Measurements from ENCODE around the gene ANKMY1.
"Not testable (repeated sequence)": the region's sequence is repeated elsewhere in the genome, so short reads cannot be mapped to it uniquely, and the experiment has no call there.

ANKMY1 gene

DNA sequence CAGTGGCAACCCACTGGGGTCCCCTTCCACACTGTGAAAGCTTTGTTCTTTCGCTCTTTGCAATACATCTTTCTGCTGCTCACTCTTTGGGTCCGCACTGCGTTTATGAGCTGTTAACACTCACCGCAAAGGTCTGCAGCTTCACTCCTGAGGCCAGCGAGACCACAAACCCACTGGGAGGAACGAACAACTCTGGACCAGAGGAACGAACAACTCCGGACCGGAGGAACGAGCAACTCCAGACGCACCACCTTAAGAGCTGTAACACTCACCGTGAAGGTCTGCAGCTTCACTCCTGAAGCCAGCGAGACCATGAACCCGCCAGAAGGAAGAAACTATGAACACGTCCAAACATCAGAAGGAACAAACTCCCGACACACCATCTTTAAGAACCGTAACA is 18.7 kb downstream of the ANKMY1 start:
- DNase-seq, result not testable (repeated sequence)

DNA sequence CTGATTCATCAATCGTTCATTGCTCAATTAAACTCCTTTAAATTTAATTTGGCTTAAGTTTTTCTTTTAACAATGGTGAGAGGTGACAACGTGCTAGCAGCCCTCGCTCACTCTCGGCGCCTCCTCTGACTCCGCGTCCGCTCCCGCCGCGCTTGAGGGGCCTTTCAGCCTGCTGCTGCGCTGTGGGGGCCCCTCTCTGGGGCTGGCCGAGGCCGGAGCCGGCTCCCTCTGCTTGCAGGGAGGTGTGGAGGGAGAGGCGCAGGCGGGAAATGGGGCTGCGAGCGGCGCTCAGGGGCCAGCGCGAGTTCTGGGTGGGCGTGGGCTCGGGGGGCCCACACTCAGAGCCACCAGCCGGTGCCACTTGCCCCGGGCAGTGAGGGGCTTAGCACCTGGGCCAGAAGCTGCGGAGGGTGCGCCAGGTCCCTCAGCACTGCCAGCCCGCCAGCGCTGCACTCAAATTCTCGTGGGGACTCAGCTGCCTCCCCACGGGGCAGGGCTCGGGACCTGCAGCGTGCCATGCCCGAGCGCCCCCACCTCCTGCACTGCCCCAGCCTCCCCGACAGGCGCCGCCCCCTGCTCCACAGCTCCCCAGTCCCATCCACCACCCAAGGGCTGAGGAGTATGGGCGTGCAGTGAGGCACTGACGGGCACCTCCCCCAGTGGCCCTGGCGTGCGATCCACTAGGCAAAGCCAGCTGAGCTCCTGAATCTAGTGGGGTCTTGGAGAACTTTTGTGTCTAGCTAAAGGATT is 19.6 kb downstream of the ANKMY1 start:
- DNase-seq, result no peak

DNA sequence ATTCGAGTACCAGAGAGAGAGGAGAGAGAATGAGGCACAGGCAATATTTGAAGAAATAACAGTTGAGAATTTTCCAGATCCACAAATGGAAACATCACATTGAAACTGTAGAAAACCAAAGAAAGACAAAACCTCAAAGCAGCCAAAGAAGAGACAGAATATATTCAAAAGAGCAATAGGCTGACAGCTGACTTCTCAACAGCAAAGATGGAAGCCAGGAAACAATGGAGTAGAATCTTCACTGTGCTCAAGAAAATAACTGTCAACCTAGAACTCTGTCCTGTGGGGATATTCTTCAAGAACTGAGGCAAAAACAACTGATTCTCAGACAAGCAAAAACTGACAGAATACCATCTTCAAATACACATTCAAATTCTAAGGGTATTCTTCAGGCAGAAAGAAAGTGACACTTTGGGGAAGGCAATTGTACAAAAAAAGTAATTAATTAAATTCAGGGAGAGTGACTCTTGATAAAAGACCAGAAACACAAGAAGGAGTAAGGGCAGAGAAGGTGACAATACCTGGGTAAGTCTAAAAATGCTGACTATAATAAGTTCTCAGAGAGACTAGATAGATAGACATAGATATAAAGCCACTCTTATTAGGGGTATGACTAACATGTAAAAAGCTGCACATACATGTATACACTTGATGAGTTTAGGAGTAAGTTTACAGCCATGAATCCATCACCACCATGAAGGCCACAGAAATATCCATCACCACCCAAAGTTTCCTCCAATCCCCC is 25.6 kb downstream of the ANKMY1 start:
- no peak for DNase-seq

DNA sequence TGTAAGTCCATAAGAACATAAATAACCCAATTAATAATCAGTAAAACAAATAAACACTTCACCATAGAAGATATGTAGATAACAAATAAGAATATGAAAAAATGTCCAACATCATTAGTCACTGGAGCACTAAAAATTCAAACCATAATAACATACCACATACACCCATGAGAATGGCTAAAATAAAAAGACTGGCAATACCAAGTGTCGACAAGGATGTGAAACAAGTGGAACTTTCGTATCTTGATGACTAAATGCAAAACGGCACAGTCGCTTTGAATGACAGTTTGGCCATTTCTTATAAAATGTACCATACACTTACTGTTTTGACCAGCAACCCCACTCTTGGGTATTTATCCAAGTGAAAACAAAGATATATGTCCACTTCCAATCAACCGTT is 26.8 kb downstream of the ANKMY1 start:
- DNase-seq, result no peak

DNA sequence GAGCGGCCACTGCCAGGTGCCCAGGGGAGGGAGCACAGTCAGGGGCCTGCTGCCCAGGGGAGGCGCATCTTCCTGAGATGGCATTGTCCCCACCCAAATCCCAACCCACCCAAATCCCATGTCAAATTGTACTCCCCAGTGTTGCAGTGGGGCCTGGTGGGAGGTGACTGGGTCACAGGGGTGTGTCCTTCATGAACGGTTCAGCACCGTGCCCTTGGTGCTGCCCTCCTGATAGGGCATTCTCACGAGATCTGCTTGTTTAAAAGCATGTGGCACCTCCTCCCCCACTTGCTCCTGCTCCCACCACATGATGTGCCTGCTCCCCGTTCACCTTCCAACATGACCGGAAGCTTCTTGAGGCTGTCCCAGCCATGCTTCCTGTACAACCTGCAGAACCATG is 27.6 kb downstream of the ANKMY1 start:
- DNase-seq, result no peak

DNA sequence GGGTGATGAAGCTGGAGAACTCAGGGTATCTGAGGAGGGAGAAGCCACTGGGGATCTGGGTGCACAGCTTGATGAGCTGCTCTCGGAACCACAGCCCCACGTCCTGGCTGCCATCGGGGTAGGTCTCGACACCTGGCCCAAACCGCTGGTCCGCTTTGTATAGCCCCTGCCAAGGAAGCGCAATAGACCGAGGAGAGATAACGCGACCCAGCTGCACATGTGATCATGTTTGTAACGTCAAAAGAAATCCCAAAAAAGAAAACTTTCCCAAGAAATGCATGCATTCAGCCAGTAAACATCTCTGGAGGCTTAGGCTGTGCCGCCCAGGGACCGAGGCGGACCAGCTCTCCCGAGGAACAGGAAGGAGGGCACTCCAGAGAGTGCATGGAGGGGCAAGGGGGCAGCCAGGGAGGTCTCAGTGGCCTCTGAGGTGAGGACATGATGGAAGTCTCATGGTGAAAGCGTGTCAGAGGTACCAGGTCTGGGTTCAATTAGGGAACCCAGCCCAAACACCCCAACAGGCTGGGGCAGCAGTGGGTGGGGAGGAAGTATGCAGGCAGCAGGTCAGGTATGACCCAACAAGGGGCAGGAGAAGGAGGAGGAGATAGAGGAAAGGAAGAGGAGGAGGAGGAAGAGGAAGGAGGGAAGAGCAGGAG is 28.3 kb downstream of the ANKMY1 start:
- DNase-seq, result no peak

DNA sequence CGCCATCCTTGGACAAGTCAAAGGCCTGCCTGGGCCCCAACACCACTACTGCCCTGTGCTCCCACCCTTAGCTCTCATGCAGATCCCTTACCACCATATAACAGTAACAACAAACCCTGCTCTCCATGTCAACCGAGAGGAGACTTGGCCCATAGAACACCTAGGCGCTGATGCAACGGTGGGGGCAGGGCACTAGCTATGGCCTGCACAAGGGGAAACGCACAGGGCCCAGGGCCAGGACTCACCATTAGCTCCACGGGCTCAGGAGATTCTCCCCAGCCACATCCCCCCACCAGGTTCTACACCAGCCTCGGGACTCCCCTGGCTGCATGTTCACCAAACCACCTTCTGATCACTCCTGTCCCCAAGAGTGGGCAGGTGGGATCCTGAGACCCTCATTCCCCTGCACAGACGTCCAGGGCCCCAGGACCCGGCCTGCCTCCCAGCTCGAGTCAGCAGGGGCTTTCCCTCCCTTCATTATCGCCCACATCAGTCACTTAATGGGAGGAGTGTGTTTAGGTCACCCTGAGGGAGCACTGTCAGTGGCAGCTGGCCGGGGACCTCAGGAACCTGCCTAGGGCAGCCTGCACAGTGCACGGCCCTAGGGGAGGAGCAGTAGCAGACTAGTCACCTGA is 29.3 kb downstream of the ANKMY1 start:
- DNase-seq, result no peak

DNA sequence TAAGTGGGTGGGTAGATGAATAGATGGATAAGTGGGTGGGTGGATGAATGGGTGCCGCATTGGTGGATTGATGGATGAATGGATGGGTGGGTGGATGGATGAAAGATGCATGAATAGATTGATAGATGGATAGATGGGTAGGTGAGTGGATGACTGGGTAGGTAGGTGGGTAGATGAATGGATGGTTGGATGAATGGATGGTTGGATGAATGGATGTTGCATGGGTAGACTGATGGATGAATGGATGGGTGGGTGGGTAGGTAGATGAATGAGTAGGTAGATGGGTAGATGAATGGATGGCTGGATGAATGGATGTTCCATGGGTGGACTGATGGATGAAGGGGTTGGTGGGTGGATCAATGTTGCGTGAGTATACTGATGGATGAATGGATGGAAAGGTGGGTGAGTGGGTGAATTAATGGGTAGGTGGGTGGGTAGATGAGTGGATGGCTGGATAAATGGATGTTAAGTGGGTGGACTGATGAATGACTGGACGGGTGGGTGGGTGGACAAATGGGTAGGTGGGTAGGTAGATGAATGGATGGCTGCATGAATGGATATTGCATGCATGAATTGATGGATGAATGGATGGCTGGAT is 30.5 kb downstream of the ANKMY1 start:
- no peak for DNase-seq

DNA sequence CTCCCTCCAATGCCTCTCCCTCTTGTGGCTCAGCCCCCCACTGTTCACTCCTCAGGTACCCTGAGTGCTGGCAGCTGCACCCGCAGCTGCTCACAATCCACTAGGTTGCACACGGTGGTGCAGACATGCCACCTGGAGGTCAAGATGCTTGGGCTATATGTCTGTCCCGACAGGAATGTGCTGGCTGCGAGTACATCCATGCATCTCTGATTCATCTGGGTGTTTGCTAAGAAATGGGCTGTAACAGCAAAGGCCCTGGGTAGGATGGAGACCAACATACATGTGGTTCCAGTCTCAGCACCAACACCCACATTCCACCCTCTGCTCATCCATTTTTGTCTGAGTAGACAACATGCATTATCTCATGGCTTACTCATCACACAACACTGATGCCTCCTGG is 31.3 kb downstream of the ANKMY1 start:
- DNase-seq, result no peak

DNA sequence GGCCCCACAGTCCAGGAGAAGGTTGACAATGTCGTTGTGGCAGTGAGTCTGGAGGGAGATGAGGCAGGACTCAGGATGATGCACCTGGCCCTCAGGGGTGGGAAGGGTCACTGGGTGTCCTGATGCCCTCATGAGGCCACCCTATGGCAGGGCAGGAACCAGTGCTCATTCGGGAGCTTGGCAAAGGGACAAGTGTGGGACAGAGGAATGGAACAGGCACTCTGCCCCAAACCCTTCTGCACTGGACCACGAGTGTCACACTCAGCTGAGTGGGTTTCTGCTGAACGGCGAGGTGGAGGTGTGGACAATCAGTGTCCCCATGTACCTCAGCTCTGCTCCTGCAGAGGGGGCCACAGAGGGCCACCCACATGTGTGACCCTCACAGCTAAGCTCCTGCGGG is 32.0 kb downstream of the ANKMY1 start:
- DNase-seq, result no peak

DNA sequence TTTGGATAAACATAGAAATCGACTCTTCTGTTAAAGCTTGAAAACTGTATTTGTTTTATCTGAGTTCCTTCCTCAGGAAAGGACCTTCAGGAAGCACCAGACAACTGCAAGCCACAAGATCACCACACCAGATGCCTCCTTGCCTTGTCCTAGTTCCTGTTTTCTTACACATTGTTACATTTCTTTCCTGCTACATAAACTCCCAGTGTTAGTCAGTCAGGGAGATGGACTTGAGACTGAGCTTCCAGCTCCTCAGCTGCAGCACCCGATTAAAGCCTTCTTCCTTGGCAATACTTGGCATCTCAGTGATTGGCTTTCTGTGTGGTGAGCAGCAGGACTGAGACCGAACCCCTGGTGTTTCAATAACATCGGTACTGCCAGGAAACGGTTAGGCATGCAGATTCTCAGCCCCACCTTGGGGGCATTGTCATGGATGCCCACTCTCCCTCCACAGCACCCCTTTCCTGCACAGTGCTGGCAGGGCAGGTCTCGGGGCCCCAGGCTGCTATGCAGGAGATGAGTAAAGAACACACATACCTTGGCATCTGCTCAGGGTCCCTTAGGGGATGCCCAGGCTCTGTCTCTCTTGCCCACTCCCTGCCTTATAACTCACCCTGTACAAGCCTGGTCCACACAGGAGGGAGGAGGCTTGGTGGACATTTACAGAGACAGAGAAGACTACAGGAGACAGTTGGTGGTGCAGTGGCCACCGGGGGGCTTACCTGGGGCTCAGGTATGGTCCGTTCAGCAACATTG is 32.6 kb downstream of the ANKMY1 start:
- DNase-seq, result no peak

DNA sequence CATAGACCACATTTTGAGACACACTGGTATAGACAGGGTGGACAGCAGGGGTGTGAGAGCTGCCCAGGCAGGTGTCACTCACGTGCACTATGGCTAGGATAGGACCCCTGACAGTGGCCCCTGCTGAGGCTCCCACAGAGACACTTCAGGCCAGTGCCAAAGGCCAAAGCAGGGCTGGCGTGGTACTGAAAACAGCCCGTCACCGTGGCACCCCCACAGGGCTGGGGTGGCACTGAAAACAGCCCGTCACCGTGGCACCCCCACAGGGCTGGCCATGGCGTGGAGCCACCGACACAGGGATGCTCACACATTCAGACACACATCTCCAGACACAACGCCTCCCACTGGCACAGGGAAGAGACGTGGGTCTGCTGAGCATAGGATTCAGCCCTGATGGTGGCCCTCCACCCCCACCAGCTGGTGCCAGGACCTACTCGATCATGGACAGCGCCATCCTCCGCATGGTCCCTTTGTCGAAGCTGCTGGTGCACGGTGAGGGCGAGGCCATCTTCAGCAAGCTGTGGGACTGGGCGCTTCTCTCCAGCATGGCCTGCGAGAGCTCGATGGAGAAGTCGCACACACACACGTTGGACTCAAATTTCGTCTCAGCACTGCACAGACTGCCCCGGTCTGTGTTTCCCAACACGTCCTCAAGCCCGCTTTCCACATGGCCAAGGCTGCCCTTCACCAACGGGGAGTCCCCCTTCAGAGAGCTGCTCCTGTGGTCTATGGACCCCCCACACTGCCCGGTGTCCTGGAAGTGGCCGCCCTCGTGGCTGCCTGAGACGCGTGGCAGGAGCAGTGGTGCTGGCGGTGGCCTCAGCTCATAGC is 34.1 kb downstream of the ANKMY1 start:
- no peak for DNase-seq

DNA sequence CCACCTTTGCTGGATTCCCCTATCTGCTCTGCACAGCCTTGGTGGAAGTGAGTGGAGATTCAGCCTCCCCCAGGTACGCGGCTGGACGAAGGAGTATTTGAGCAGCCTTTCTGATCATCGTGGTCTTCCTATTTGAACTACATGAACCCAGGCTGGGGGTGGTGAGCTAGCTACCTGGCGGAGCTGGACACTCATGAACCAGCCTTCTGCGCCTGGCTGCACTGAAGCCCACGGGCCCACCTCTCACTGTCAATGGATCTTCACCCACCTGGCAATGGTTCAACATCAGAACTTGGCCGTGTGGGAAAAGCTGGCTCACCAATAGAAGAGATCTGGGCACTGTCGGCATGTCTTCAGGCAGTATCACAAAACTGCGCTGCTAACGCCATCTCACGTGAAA is 35.4 kb downstream of the ANKMY1 start:
- DNase-seq, result no peak

DNA sequence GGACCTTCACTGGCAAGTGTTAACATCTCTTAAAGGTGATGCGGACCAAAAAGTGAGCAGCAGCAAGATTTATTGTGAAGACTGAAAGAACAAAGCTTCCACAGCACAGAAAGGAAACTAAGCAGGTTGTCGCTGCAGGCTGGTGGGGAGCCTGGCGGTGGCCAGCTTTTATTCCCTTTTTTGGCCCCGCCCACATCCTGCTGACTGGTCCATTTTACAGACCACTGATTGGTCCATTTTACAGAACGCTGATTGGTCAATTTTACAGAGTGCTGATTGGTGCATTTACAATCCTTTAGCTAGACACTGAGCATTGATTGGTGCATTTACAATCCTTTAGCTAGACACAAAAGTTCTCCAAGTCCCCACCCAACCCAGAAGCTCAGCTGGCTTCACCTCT is 35.9 kb downstream of the ANKMY1 start:
- not testable (repeated sequence) for DNase-seq

DNA sequence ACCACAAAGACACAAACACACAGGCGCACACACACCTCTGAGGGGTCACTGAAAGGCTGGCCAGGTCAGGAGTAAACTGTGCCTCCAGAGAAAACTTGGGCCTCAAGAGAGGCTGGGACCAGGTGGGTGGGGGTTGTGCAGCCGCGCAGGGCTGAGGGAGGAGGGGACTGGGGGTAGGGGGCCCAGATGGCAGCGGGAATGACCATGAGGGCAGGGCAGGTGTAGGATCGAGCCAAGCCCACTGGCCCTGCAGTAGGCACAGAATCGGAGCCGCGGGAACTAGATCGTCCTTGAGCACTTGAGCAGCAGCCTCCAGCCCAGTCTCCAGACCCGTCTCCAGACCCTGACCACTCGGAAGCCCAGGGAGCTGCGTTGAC is 36.8 kb downstream of the ANKMY1 start:
- DNase-seq, result no peak

DNA sequence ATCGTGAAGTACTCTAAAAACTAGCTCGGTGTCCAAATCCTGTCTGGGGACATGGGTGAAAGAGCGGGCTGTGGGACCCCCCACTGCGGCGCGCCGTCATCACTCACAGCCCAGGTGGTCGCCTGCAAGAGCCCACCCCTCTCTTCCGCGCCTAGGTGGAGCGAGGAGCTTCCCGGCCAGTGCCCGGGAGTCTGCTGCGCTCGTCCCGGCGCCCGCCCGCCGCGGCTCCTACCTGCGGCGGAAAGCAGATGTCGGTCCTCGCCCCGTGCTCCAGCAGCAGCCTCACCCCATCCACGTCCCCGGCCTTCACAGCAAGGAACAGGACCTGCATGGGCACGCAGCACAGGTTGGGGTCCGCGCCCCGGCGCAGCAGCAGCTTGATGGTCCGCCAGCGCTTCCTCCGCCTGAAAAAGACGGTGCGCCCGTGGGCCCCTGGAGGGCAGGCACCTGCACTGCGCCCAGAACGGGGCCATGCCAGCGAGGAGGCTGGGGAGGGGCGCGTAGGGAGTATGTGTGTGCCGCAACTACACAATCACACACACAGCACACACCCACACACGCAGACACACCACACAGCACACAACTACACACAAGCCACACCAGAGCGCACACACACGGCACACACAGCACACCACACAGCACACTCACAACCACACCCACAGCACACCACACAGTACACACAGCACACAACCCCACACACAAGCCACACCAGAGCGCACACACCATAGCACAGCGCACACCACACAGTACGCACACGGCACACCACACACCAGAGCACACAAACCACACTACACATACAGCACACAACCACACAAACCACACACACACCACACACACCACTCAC is 37.4 kb downstream of the ANKMY1 start:
- no peak for DNase-seq

DNA sequence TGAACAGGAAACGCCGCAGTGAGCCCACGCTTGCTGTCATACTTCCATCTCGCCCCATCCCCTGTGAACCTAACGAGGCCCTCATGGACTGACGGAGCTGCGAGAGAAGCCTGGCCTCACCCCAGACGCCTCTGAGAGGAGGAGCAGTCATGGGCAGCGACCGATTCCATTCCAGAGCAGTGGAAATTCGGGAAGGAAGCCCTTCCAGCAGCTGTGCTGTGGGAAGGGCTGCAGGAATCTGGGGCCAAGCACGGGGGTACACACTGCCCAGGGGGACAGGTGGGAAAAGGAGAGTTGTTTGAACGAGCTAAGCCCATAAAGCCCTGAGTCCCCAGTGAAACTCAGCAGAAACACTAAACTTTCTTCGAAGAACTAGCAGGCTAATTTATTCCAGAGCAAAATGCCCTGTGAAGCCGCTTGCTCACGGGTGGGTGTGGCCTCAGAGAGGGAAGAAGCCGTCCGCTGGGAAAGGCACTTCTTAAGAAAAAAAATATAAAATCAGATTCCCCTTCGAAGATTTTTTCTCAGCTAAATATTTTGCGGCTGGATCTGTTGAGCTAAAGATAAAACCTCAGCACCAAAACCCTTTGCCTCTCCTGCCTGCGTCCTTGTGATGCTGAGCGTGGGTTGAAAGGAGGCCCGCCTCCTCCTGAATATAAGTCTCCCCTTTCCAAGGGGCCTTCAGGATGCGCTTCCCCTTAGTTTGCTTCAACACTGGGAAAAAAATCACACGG is 38.2 kb downstream of the ANKMY1 start:
- DNase-seq, result no peak

DNA sequence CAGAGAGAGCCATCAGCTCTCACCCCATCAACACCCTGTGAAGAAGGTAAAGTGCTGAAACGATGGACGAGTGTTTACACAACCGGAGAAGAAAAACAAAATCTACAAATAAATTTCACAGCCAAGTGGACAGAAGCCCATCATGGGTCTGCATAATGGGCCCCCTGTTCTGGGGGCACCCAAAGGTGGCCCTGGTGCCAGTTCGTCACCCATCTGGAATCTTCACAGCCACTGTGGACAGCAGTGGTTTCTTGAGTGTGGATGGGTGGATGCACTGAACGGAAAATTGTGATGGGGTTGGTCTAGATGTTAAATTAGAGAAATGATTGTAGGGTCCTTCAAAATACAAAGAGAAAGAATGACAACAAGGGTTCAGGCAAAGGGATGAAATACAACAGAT is 38.8 kb downstream of the ANKMY1 start:
- no peak for DNase-seq

DNA sequence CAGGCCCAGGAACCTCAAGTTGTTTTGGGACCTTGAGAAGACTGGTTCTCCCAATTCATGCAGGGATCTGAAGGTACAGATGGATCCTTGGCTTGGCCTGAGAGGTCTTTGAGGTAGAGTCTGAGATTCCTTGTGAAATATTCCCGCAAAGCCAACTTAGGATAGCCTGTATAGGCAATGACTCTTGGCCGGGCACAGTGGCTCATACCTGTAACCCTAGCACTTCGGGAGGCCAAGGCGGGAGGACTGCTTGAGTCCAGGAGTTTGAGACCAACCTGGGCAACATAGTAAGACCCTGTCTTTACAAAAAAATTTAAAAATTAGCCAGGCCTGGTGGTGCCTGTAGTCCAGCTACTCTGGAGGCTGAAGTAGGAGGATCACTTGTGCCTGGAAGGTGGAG is 40.4 kb downstream of the ANKMY1 start:
- no peak for DNase-seq

DNA sequence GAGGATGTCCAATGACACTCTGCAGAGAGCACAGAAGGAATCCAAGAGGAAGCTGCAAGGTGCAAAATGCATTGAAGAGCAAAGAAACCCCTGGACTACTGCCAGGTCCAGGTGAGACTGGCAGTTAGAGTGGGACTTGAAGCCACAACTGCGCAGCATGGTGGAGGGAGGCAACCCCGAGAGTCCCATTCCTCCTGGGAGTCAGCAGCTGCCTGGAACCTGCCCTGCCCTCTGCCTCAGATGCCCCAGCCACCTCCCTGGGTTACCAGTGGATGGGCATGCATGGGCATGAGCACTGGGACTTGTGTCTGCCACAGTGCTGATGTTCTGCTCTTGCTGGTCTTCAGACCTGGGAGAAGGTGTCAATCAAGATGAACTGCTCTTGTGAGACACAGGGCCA is 43.2 kb downstream of the ANKMY1 start:
- no peak for DNase-seq

All from activated gamma-delta T cell (primary cell).